Progenitor cell of endocrine pancreas (in vitro differentiated cells): ENCODE data around the gene DENND6B. TPM values are rescaled to one million over a fixed set of nuclear protein-coding genes. Genes with fewer than 3 reads are reported as not detected.
A peak's percentile ranks its signal among the peaks of the same experiment; 100 is the strongest.
"Not testable (repeated sequence)": the region's sequence is repeated elsewhere in the genome, so short reads cannot be mapped to it uniquely, and the experiment has no call there.

Source experiments
- DNase-seq: peaks from one replicate; pipeline ENCODE4 v3.0.0; 2021; ENCODE audit warnings: low spot score; ENCODE audit not compliant: unreplicated experiment
- H3K27ac Mint-ChIP-seq: 2 replicates; pipeline ENCODE4 v1.8.0; 2021; ENCODE audit warnings: mild to moderate bottlenecking, moderate library complexity, mixed read lengths
- H3K27me3 Mint-ChIP-seq: 2 replicates; pipeline ENCODE4 v1.8.0; 2021; ENCODE audit warnings: mixed read lengths
- H3K36me3 Mint-ChIP-seq: 2 replicates; pipeline ENCODE4 v1.8.0; 2022; ENCODE audit warnings: mixed read lengths; ENCODE audit not compliant: insufficient read depth
- H3K4me1 Mint-ChIP-seq: 2 replicates; pipeline ENCODE4 v1.8.0; 2021; ENCODE audit warnings: low read depth, mixed read lengths
- H3K4me3 Mint-ChIP-seq: 2 replicates; pipeline ENCODE4 v1.8.0; 2021; ENCODE audit warnings: low read depth, mild to moderate bottlenecking, moderate library complexity, mixed read lengths
- H3K9me3 Mint-ChIP-seq: 2 replicates; pipeline ENCODE4 v1.8.0; 2021; ENCODE audit warnings: low read depth, mixed read lengths
- CTCF ChIP-seq: fragments of 200-600 bp; sonication (generic); IDR thresholded peaks from one replicate; pipeline ENCODE4 v1.5.0; 2021; ENCODE audit warnings: antibody characterized with exemption, mild to moderate bottlenecking; ENCODE audit not compliant: unreplicated experiment
- total RNA-seq: library from RNA; stranded (reverse); gene quantifications from 2 replicates; pipeline ENCODE4 v1.2.1, GENCODE V29; 2021

Gene DENND6B
- total RNA-seq, 1 donor from 2014 or later = 36.4 TPM

- Mint-ChIP-seq H3K4me1 (peaks cover 1% of the 10 kb centered on the region), H3K4me3 (no peak overlapping the region), H3K27me3 (no peaks in the 10 kb centered on the region), H3K36me3 (no peaks in the 10 kb centered on the region), H3K9me3 (no peaks in the 10 kb centered on the region), H3K27ac (no peak overlapping the region)
- TF ChIP-seq CTCF = no peak
- no peak for DNase-seq
Observed at GRCh38 chr22:50338860-50339462, 12.1 kb upstream of the DENND6B start.

GRCh38 chr22:50338042-50338573 is 11.3 kb upstream of the DENND6B start:
- peaks cover 3% of the 10 kb centered on the region for H3K36me3 Mint-ChIP-seq
- H3K27me3 Mint-ChIP-seq = no peaks in the 10 kb centered on the region
- peaks cover 1% of the 10 kb centered on the region for H3K4me1 Mint-ChIP-seq
- TF ChIP-seq CTCF = no peak
- H3K27ac Mint-ChIP-seq = no peak overlapping the region
- no peak for DNase-seq
- H3K9me3 Mint-ChIP-seq = no peaks in the 10 kb centered on the region
- no peak overlapping the region for H3K4me3 Mint-ChIP-seq

GRCh38 chr22:50337262-50338041 is 10.6 kb upstream of the DENND6B start:
- H3K27ac Mint-ChIP-seq = no peak overlapping the region
- no peaks in the 10 kb centered on the region for H3K9me3 Mint-ChIP-seq
- no peak for TF ChIP-seq CTCF
- H3K27me3 Mint-ChIP-seq = no peaks in the 10 kb centered on the region
- DNase-seq = no peak
- peaks cover 3% of the 10 kb centered on the region for H3K36me3 Mint-ChIP-seq
- no peak overlapping the region for H3K4me3 Mint-ChIP-seq
- H3K4me1 Mint-ChIP-seq = peaks cover 1% of the 10 kb centered on the region

GRCh38 chr22:50334433-50334832 is 7.6 kb upstream of the DENND6B start:
- H3K4me3 Mint-ChIP-seq, DNase-seq, H3K9me3 Mint-ChIP-seq: not testable (repeated sequence)

GRCh38 chr22:50329236-50329635 is 2.4 kb upstream of the DENND6B start:
- Mint-ChIP-seq H3K27me3 (no peaks in the 10 kb centered on the region), H3K36me3 (peaks cover 3% of the 10 kb centered on the region), H3K4me1 (peaks cover 7% of the 10 kb centered on the region), H3K27ac (peak overlapping the region; percentile 62), H3K4me3 (peak overlapping the region; percentile 50), H3K9me3 (no peaks in the 10 kb centered on the region)
- no peak for DNase-seq
- no peak for TF ChIP-seq CTCF

More at GRCh38 chr22:50334433-50334832, 7.6 kb upstream of the DENND6B start:
- not testable (repeated sequence) for H3K4me1 Mint-ChIP-seq, H3K27ac Mint-ChIP-seq, H3K36me3 Mint-ChIP-seq, H3K27me3 Mint-ChIP-seq
